Stimulated activated CD4-positive, alpha-beta T cell treated with anti-CD3 and anti-CD28 coated beads, Interleukin-1b, Interleukin-23, amount 100 ng/mL, for 24 hours (primary cell): ENCODE results near the gene SHISA4.
"Not testable (repeated sequence)": the region's sequence is repeated elsewhere in the genome, so short reads cannot be mapped to it uniquely, and the experiment has no call there.

ENCODE experiments used
- DNase-seq, 4 experiments: peaks; one replicate each; pipeline ENCODE4 v3.0.0-alpha.2; 2020; ENCODE audit warnings: low read depth in 4 of 4, low spot score in 1 of 4

SHISA4 gene

DNA sequence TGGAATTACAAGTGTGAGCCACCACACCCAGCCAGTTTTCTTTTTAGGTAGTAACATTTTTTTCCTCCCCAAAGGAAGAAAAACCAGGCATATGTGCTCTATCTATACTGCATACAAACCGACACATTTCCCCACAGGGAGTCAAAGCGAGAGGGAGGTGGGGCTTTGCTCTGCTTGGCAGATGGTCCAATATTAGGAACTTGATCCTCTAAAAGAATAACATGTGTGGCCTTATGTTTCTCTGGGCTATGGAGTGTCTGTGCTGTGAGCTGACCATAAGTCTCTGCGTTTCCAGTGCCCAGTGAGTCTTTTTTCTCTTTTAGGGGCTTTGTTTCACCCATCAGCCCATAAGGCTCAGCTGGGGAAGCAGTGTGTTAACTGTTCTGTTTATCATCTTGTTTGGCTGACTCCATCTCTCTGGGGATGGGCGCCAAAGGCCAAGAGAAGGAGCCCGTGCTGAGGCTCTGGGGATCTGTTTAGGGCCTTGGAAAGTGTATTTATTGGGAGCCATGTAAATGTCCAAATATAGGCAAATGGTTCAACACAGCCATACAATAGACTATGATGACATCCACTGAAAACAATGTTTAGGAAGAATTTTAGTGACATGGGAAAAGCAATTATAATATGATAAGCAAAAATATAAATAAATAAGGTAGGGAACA, 37.4 kb downstream of the SHISA4 start:
- no peak for DNase-seq

GRCh38 chr1:201928266-201928665, 39.6 kb downstream of the SHISA4 start:
- DNase-seq: no peak

DNA sequence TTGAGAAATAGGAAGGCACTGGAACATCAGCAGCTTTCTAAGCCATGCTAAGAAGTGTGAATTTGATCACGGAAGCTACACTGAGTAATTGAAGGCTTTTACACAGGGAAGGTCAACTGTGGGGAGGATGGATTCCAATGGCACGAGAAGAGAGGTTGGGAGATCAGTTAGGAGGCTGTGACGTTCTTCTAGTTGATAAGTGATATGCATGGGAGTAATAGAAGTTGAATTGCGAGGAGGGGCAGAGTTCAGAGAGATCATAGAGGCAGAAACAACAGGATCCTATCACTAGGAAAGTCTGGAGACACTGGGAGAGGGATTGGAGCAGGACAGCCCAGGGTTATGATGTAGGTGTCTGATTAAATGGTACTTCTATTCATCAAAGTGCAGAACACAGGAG, 41.4 kb downstream of the SHISA4 start:
- DNase-seq: no peak

DNA sequence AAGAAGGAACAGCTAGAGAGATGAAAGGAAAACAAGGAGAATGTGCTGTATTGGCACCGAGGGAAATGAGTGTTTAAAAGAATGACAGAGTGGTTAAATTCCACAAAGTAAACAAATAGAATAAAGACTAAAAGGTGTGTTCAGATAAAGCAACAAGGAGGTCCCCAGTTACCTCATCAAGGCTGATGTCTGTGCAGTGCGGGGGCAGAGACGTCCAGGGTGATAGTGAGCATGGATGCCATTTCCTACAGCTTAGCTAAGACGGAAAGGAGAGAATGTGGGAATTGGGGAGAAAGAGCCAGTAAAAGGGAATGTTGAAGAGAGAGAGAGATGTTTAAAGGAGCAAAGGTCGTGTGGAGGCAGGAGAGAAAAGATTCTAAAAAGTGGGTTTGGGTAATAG, 42.1 kb downstream of the SHISA4 start:
- no peak for DNase-seq

DNA sequence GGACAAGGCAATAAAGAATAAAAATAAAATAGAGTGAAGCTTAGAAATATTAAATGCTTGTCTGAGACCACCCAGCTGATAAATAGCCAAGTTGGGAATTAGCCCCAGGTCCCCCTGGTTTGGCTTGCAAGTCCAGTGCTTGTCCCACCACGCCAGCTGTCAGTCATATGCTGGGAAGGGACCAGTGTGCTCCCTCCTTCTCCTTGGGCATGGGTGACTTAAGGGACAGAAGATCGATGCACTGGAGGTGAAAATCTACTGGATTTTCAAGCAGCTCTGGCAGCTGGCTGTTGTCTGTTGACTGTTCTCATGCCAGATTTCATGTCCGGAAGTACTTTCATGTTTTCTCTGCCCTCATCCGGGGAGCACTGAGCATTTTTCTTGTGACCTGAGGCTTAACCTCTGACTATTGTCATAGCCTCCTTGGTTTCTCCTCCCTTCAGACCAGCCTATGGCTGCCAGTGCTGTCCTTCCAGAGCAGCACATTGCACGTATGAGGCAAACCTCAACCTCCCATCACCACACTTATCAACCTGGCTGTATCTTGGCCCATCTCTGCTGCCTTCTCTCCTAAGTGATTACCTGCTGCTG, 45.2 kb downstream of the SHISA4 start:
- DNase-seq: no peak

DNA sequence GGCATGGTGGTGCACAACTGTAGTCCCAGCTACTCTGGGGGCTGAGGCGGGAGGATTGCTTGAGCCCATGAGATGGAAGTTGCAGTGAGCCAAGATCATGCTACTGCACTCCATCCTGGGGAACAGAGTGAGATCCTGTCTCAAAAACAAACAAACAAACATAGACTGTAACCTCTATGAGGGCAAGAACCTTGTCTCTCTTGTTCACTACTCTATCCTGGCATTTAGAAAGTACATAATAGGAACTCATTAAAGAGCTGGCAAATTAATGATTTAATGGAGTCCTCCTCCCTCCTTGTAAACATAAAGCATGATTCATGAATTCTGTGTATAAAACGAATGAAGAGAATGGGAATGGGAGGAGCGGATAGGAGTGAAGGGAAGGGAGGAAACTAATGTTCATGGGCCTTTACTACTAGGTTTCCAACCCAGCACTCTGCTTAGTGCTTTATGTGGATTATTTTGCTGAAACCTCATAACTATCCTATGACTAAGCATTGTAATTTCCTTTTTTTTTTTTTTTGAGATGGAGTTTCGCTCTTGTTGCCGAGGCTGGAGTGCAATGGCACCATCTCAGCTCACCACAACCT, 49.0 kb downstream of the SHISA4 start:
- DNase-seq: no peak

DNA sequence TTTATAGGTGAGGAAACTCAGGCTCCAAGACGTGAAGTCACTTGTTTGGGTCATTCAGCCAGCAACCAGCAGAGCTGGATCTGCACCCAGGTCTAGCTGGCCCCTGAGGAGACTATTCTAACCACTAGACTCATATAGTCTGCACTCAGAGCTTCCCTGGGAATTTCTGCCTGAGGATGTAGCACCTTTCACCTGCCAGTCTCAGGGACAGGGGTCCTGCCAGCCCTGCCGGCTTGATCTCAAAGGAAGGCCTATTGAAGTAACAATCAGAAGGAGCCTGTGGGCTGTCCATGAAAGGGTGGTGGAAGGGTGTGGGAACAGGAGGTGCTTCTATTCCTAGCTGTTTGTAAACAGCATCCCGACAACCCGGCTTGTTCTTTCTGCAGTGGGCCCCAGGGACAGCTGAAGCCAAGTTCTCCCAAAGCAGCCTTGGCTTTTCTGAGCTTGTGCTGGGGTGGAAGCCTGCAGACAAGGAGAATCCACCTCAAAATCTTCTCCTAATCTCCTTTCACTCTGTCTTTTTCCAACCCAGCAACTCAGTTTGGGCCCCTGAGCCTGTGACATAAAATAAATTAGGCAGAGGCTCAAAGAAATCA, 49.8 kb downstream of the SHISA4 start:
- no peak for DNase-seq

DNA sequence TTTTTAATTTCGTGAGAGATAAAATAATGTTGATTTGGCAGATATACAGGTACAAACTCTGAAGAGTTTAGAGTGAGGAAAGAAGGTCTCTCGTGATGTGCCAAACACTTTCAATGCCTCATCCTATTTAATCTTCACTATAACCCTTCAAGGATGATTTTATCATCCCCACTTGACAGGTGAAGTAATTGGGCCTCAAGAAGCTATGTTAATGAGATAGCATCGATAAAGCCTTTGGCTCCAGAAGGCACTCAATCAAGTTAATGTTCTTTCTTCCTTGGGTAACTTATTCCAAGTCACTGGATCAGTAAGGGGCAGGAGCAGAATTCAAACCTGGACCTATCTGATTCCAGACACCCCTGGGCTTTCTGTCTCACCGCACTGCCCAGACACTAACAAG, 50.5 kb downstream of the SHISA4 start:
- DNase-seq: no peak

DNA sequence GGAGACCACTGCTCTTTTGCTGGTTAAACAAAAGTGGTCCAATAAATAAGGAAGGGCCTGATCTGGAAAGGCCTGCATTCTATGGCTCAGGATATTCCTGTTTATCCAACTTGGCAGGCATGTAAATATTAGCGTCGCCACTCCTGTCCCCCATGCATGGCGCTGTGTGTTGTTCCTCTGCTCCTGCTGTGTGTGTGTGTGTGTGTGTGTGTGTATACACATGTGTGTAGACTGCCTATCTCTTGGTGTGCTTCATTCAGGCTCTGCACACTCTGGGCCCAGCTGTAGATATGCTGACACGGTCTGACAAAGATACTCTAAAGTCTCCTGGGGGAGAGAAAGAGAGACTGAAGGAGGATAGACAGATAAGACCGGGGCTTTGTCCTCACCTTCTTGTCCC, 50.9 kb downstream of the SHISA4 start:
- no peak for DNase-seq

GRCh38 chr1:201940316-201940715, 51.6 kb downstream of the SHISA4 start:
- not testable (repeated sequence) for DNase-seq

DNA sequence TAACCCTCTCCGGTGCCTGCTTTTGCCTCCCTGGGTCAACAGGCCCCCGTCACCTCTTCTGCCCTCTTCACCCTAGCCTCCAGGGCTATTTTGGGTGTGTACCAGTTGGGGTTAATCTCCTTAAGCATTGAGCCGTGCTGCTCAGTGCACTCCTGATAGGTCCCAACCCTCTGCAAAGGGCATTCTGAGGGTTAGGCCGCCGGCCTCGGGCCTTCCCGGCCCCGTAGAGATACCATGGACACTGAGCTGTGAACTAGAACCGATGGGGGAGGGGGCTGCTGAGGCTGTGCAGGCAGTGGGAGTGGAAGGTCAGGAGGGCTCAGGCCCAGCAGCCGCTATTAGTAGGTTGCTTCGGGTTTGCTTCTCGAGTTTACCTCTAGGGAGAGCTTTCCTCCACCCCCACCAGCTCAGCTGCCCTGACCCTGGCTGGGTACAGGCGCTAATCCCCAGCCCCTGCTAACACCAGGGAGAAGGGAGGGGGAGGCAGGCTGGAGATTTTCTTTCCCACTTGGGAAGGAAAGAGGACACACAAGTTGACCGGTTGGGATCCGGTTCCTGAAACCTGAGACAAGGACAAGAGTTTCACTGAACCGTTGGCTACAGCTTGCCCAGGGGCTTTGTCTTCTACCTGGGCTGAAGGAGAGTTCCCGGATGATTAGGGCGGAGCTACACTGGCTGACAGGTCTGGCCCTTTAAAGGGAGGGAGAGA, 52.9 kb downstream of the SHISA4 start:
- DNase-seq: no peak

DNA sequence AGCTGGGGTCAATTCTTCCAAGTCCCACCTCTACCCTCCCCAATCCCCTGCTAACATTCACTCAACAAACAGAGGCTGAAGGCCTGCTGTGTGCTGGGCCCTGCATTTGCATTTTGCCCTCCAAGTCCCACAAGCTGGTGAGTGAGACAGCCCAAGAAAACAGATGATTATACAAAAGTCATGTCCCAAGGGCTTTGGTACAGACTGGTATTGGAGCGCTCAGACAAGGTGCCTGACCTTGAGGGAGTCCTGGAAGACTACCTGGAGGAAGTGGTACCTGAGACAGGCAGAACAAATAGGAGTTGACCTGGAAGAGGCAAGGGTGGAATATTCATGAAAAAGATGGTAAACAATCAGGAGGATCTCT, 53.4 kb downstream of the SHISA4 start:
- no peak for DNase-seq
